Measurements from ENCODE around the gene PPP6R1. TPM values are rescaled to one million over a fixed set of nuclear protein-coding genes. Genes with fewer than 3 reads are reported as not detected.
A peak's percentile ranks its signal among the peaks of the same experiment; 100 is the strongest.

Gene PPP6R1
- total RNA-seq, 2 experiments from 2014 or later = 172 to 182 TPM

DNA sequence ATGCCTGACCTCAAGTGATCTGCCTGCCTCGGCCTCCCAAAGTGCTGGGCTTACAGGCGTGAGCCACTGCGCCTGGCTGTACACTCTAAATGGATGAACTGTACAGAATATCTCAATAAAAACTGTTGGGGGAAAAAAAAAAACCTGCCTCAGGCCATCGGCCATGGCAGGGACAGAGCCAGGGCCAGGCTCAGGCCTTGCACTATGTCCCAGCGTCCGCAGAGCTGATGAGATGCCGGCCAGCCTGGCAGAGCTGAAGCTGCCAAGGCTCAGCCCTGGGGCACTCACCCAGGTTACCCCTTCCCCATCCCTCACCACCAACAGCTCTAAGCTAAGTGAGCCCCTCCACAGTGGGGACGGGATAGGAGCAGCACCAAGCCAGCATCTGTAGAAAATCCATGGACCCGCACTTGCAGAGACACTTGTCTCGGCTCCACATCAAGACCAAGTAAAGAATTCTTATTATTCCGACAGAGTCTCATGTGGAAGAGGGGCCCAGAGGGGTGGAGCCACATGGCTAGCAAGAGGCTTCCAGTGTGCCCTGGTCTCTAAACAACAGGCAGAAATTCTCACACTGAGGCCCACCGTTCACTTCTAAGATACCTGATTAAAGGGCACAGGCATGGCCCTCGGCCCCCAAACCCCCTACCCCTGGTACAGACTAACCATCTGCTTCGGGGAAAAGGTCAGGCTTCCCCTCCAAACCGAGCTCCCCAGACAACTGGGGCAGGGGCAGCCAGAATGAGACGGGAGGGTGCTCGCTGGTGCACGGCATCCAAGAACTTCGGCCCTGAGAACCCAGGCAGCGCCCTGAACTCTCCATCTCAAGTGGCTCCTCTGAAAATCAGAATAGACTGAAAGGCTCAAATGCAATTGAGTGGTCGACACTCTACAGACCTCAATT is 5.8 kb downstream of the PPP6R1 start:
- Mint-ChIP-seq H3K27ac (peak overlapping the region; percentile 96), H3K4me1 (ENCODE audit: low read depth) (peaks cover 80% of the 10 kb centered on the region), H3K4me3 (peak overlapping the region; percentile 91), H3K9me3 (no peaks in the 10 kb centered on the region), H3K36me3 (ENCODE audit: low read depth) (peaks cover 64% of the 10 kb centered on the region), H3K27me3 (no peaks in the 10 kb centered on the region)
- Histone ChIP-seq H3K9me3 (ENCODE audit: control insufficient read depth in 1 of 2, insufficient read depth in 1 of 2, low read length in 2 of 2) (no peaks in the 10 kb centered on the region), H3K36me3 (ENCODE audit: insufficient read depth, low read length) (peaks cover 14% of the 10 kb centered on the region), H3K4me1 (ENCODE audit: insufficient read depth, low read length) (peaks cover 98% of the 10 kb centered on the region), H3K27me3 (ENCODE audit: control insufficient read depth in 1 of 2, insufficient read depth in 2 of 2, low read length in 2 of 2) (no peaks in the 10 kb centered on the region), H3K4me3 (ENCODE audit: low read length) (peak overlapping the region; percentile 76), H3K27ac (ENCODE audit: low read depth in 1 of 2, low read length in 2 of 2) (peak overlapping the region; percentile 90 to 91)
- ChIA-PET POLR2A (interaction anchor here (0.7 to 5.2 kb wide), 11 partner anchors 13 to 401 kb away, joined by 3 to 52 read pairs (median 5); partner anchors contain the start of genes FIZ1, HSPBP1, KMT5C and TMEM238), CTCF (interaction anchor here (1.3 to 1.4 kb wide), 3 partner anchors 27 to 251 kb away, joined by 3 to 7 read pairs (median 5); partner anchors contain the start of gene HSPBP1)
- ATAC-seq (ENCODE audit: poor library complexity) (no peak), DNase-seq (no peak)
- TF ChIP-seq, protein P1, sequence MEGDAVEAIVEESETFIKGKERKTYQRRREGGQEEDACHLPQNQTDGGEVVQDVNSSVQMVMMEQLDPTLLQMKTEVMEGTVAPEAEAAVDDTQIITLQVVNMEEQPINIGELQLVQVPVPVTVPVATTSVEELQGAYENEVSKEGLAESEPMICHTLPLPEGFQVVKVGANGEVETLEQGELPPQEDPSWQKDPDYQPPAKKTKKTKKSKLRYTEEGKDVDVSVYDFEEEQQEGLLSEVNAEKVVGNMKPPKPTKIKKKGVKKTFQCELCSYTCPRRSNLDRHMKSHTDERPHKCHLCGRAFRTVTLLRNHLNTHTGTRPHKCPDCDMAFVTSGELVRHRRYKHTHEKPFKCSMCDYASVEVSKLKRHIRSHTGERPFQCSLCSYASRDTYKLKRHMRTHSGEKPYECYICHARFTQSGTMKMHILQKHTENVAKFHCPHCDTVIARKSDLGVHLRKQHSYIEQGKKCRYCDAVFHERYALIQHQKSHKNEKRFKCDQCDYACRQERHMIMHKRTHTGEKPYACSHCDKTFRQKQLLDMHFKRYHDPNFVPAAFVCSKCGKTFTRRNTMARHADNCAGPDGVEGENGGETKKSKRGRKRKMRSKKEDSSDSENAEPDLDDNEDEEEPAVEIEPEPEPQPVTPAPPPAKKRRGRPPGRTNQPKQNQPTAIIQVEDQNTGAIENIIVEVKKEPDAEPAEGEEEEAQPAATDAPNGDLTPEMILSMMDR (IDR thresholded peaks at IDR 0.05) = no peak
- intact Hi-C loops (cut with DNase I, micrococcal nuclease) = loop anchor here (5.0 to 10.0 kb wide), 5 partner anchors 36 to 382 kb away; partner anchors contain the start of genes ZNF524 (in 1 of the 2) and ZNF865 (in 1 of the 2)

DNA sequence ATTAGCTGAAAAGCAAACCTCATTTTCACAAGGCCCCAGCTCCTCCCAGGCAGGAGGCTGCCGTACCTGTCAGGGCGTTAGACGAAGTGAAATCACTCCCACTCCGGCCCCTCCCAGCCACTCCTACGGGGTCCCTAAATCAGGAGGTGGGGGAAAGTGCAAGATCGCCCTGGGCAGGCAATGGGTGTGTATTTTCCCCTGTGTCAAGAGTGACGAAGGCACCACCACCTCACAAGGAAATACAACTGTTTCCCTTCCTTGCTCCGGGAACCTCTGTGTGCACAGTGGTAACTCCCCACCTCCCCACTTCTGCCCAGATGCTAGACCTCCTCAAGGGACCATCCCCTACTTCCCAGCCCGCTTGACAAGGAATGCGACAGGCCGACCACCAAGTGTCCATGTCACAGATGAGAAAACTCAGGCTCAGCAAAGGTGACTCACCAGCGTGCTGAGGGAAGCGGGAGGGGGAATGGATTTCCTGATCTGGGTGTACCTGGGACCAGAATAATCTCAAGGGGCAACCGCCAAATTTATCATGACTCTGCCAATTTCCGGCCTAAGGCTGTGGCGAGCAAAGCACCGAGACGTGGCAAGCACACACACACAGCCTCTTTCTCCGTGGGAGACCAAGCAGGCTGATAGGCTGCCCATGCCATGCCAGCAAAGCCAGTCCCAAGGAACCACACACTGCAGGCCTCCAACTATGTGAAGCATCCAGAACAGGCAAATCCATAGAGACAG is 7.3 kb downstream of the PPP6R1 start:
- H3K36me3 Mint-ChIP-seq (ENCODE audit: low read depth) = peaks cover 53% of the 10 kb centered on the region
- H3K9me3 Mint-ChIP-seq = no peaks in the 10 kb centered on the region
- no peaks in the 10 kb centered on the region for H3K9me3 ChIP-seq (ENCODE audit: control insufficient read depth in 1 of 2, insufficient read depth in 1 of 2, low read length in 2 of 2)
- POLR2A ChIA-PET = interaction anchor here (1.0 kb wide), 1 partner anchor 8 kb away, joined by 6 read pairs; the partner anchor contains the start of gene PPP6R1
- H3K27ac ChIP-seq (ENCODE audit: low read depth in 1 of 2, low read length in 2 of 2) = peak overlapping the region; percentile 58 to 74
- TF ChIP-seq, protein P1 (IDR thresholded peaks at IDR 0.05) = no peak
- H3K4me1 ChIP-seq (ENCODE audit: insufficient read depth, low read length) = peaks cover 96% of the 10 kb centered on the region
- DNase-seq (peak in 10 of 14 experiments; percentile 19 to 70 (median 46)), ATAC-seq (ENCODE audit: poor library complexity) (peak; percentile 6)
- no peaks in the 10 kb centered on the region for H3K27me3 Mint-ChIP-seq
- peak overlapping the region; percentile 96 for H3K27ac Mint-ChIP-seq
- H3K27me3 ChIP-seq (ENCODE audit: control insufficient read depth in 1 of 2, insufficient read depth in 2 of 2, low read length in 2 of 2) = no peaks in the 10 kb centered on the region
- intact Hi-C loops (cut with DNase I, micrococcal nuclease) = loop anchor here (5.0 to 10.0 kb wide), 5 partner anchors 34 to 383 kb away; partner anchors contain the start of genes ZNF524 (in 1 of the 2) and ZNF865 (in 1 of the 2)
- H3K36me3 ChIP-seq (ENCODE audit: insufficient read depth, low read length) = peaks cover 26% of the 10 kb centered on the region
- CTCF ChIA-PET = interaction anchor here (0.9 kb wide), 1 partner anchor 9 kb away, joined by 3 read pairs; no protein-coding TSS in a partner anchor
- H3K4me3 ChIP-seq (ENCODE audit: low read length) = peak overlapping the region; percentile 3
- peaks cover 73% of the 10 kb centered on the region for H3K4me1 Mint-ChIP-seq (ENCODE audit: low read depth)
- peak overlapping the region; percentile 89 for H3K4me3 Mint-ChIP-seq

Measured in CD4-positive, alpha-beta T cell (primary cell).